Mammary epithelial cell (primary cell): ENCODE results near the gene AP1S1.

Source experiments
- EZH2 ChIP-seq: IDR thresholded peaks from 2 replicates; pipeline ENCODE4 v1.6.1; 2012; ENCODE audit warnings: low read length, inconsistent platforms, borderline replicate concordance
- TF ChIP-seq, protein P1 (sequence below), 2 donors: IDR thresholded peaks in 1 of 2; conservative IDR thresholded peaks in 1 of 2; 2 replicates each; pipeline ENCODE4 v1.5.1; 2011 to 2012; ENCODE audit warnings: inconsistent platforms in 2 of 2, low read length in 2 of 2, mild to moderate bottlenecking in 2 of 2, control low read depth in 1 of 2, low read depth in 1 of 2; ENCODE audit not compliant: insufficient read depth in 1 of 2; ENCODE audit errors: extremely low read depth in 1 of 2

DNA sequence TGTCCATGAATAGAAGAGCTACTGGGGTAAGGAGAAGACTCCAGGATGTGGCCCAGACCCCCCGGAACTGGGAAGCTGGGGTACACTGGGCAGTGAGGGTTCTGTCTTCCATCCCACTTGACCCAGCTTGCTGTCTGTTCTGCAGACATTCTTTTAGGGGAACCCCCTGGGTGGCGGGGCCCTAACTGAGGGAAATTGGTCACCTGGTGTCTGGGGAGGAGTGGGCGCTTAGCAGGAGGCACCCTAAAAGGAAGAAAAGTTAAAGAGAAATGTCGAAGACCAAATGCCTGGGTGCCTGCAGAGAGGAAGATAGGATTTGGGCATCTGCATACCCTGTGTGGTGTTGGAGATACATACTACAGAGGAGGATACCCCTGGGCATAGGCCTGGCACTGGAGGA lies 1.0 kb downstream of the AP1S1 start:
- TF ChIP-seq, protein P1, sequence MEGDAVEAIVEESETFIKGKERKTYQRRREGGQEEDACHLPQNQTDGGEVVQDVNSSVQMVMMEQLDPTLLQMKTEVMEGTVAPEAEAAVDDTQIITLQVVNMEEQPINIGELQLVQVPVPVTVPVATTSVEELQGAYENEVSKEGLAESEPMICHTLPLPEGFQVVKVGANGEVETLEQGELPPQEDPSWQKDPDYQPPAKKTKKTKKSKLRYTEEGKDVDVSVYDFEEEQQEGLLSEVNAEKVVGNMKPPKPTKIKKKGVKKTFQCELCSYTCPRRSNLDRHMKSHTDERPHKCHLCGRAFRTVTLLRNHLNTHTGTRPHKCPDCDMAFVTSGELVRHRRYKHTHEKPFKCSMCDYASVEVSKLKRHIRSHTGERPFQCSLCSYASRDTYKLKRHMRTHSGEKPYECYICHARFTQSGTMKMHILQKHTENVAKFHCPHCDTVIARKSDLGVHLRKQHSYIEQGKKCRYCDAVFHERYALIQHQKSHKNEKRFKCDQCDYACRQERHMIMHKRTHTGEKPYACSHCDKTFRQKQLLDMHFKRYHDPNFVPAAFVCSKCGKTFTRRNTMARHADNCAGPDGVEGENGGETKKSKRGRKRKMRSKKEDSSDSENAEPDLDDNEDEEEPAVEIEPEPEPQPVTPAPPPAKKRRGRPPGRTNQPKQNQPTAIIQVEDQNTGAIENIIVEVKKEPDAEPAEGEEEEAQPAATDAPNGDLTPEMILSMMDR (conservative IDR thresholded peaks at IDR 0.05 in 1 of 2, IDR thresholded peaks at IDR 0.05 in 1 of 2; ENCODE audit: extremely low read depth in 1 of 2, insufficient read depth in 1 of 2, low read depth in 1 of 2, low read length in 2 of 2): no peak
- TF ChIP-seq EZH2: no peak
